Hematopoietic multipotent progenitor cell treated with erythropoietin and hydrocortisone succinate and interleukin-3 and kit ligand, for 4 days (in vitro differentiated cells): ENCODE data around the gene RTBDN.

Experiments
- DNase-seq: peaks from one replicate; pipeline ENCODE4 v3.0.0-alpha.2; 2015

The RTBDN gene

DNA sequence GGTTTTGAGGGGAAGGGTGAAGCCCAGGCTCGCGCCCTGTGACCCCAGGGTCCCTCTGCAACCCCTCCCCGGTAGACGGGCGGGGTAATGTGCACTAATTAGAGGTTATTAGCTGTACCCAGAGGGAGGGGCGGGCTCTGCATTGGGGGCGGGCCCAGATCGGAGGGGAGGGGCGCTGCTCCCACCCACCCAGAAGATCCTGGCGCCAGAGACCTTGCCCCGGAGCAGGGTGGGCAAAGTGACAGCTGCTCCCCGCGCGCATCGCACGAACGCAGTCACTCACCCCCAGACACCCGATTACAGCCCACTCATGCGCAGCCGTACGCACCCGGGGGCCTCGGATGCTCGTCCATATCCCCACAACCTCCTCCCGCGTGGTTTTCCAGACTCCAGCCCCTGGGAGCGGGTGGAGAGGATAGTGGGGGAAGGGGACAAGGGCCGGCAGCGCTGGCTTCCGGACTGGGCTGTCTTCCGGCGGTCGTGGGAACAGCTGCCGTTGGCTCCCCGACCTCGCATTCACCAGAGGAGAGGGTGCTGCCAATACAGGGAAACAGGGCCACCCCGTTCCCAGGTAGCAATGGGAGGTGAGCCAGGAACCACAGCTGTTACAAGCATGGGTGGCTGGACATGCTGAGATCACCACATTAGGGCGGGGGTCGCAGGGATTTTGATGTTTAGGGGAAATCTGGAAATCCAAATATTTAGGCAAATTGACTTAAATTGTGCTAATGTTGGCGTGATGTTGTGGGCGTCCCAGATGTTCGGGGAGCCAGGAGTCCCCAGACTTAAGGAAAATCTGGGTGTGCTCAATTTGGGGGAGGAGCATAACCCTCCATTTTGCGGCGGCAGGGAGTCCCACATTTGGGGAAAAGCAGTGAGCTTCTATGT is 56.1 kb downstream of the RTBDN start:
- DNase-seq = peak; percentile 73

DNA sequence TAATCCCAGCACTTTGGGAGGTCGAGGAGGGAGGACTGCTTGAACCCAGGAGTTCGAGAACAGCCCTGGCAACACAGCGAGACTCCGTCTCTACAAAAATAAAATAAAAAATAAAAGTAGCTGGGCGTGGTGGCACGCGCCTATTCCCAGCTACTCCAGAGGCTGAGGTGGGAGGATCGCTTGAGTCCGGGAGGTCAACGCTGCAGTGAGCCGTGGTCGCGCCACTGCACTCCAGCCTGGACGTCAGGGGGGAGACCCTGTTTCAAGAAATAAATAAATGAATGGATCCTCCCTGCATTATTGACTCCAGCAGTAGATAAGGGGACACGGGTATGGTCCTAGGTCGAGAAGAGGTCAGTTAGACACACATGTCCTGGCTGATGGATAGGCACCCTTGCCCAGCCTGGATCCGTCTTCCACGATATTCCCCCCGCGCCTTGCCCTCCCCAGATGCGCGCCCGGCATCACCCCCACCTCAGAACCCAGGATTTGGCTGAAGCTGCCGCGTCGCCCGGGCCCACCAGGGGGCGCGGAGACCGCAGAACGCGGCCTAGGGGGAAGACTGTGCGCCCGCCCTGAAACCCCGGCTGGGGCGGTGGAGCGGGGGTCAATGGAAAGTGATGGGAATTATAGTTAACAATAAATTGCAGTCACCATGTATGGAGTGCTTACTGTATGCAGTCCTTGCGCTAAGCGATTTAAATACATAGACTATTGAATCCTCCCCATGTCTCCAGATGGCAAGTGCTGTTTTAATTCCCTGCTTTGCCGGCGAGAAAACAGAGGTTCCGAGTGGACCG is 57.0 kb downstream of the RTBDN start:
- peak; percentile 89 for DNase-seq
